H9 (cell line): Measurements from ENCODE around the gene CNBD2. TPM values are rescaled to one million over a fixed set of nuclear protein-coding genes. Genes with fewer than 3 reads are reported as not detected.
"Not testable (repeated sequence)": the region's sequence is repeated elsewhere in the genome, so short reads cannot be mapped to it uniquely, and the experiment has no call there.

Experiments used
- DNase-seq: peaks from one replicate; pipeline ENCODE4 v3.0.0-alpha.2; 2017
- H2AFZ ChIP-seq: one replicate; pipeline ENCODE4 v1.6.1; 2013; ENCODE audit warnings: mild to moderate bottlenecking, low read length, control low read depth, moderate library complexity
- H2AK5ac ChIP-seq: 2 replicates; pipeline ENCODE4 v1.6.1; 2013; ENCODE audit warnings: low read length, control low read depth, mixed read lengths; ENCODE audit not compliant: insufficient read length
- H2BK120ac ChIP-seq: one replicate; pipeline ENCODE4 v1.6.1; 2013; ENCODE audit warnings: low read depth, mild to moderate bottlenecking, low read length, control low read depth, inconsistent platforms; ENCODE audit not compliant: poor library complexity, severe bottlenecking
- H2BK12ac ChIP-seq: 2 replicates; pipeline ENCODE4 v1.6.1; 2013; ENCODE audit warnings: low read length, control low read depth, mixed read lengths, low read depth; ENCODE audit not compliant: insufficient read length
- H2BK15ac ChIP-seq: 2 replicates; pipeline ENCODE4 v1.6.1; 2013; ENCODE audit warnings: low read depth, low read length, control low read depth
- H2BK20ac ChIP-seq: one replicate; pipeline ENCODE4 v1.6.1; 2013; ENCODE audit warnings: low read depth, mild to moderate bottlenecking, low read length, control low read depth, inconsistent platforms; ENCODE audit not compliant: poor library complexity, severe bottlenecking
- H2BK5ac ChIP-seq: 2 replicates; pipeline ENCODE4 v1.6.1; 2013; ENCODE audit warnings: low read length, control low read depth, mixed read lengths; ENCODE audit not compliant: insufficient read length
- H3K14ac ChIP-seq: 2 replicates; pipeline ENCODE4 v1.6.1; 2013; ENCODE audit warnings: low read length, control low read depth; ENCODE audit not compliant: insufficient read depth
- H3K18ac ChIP-seq: 2 replicates; pipeline ENCODE4 v1.6.1; 2013; ENCODE audit warnings: low read depth, mild to moderate bottlenecking, mixed read lengths, low read length, control low read depth; ENCODE audit not compliant: insufficient read length
- H3K23ac ChIP-seq: 2 replicates; pipeline ENCODE4 v1.6.1; 2013; ENCODE audit warnings: low read length, control low read depth, mixed read lengths, low read depth; ENCODE audit not compliant: insufficient read length
- H3K23me2 ChIP-seq: 2 replicates; pipeline ENCODE4 v1.6.1; 2013; ENCODE audit warnings: low read depth, mild to moderate bottlenecking, mixed read lengths, low read length, control low read depth; ENCODE audit not compliant: insufficient read length, poor library complexity, severe bottlenecking
- H3K27ac ChIP-seq: 2 replicates; pipeline ENCODE4 v1.5.1; 2013; ENCODE audit warnings: low read length, control low read depth, mixed read lengths, low read depth; ENCODE audit not compliant: insufficient read length
- H3K27me3 ChIP-seq: 2 replicates; pipeline ENCODE4 v1.6.1; 2013; ENCODE audit warnings: low read length, control low read depth, inconsistent platforms; ENCODE audit not compliant: insufficient read depth
- H3K4ac ChIP-seq: 2 replicates; pipeline ENCODE4 v1.6.1; 2013; ENCODE audit warnings: low read depth, mild to moderate bottlenecking, control low read depth, inconsistent platforms, low read length, moderate library complexity
- H3K4me1 ChIP-seq: 2 replicates; pipeline ENCODE4 v1.6.1; 2013; ENCODE audit warnings: low read length, control low read depth, inconsistent platforms; ENCODE audit not compliant: insufficient read depth
- H3K4me2 ChIP-seq: 2 replicates; pipeline ENCODE4 v1.6.1; 2013; ENCODE audit warnings: low read length, control low read depth, mixed read lengths; ENCODE audit not compliant: insufficient read length, insufficient read depth
- H3K56ac ChIP-seq: 2 replicates; pipeline ENCODE4 v1.6.1; 2013; ENCODE audit warnings: low read depth, mild to moderate bottlenecking, mixed read lengths, low read length, control low read depth; ENCODE audit not compliant: insufficient read length
- H3K79me1 ChIP-seq: 2 replicates; pipeline ENCODE4 v1.6.1; 2013; ENCODE audit warnings: low read depth, mild to moderate bottlenecking, moderate library complexity, low read length, control low read depth, inconsistent platforms; ENCODE audit not compliant: insufficient read depth, poor library complexity, severe bottlenecking
- H3K79me2 ChIP-seq: 2 replicates; pipeline ENCODE4 v1.6.1; 2013; ENCODE audit warnings: low read length, control low read depth, inconsistent platforms; ENCODE audit not compliant: insufficient read depth
- H3K9ac ChIP-seq: 2 replicates; pipeline ENCODE4 v1.6.1; 2013; ENCODE audit warnings: low read length, control low read depth, mixed read lengths; ENCODE audit not compliant: insufficient read length; ENCODE audit errors: extremely low read depth
- H3K9me3 ChIP-seq: one replicate; pipeline ENCODE4 v1.6.1; 2013; ENCODE audit warnings: low read depth, low read length, inconsistent platforms; ENCODE audit not compliant: control insufficient read depth
- H3T11ph ChIP-seq: one replicate; pipeline ENCODE4 v1.6.1; 2013; ENCODE audit warnings: mild to moderate bottlenecking, low read length, control low read depth, inconsistent platforms
- H4K20me1 ChIP-seq: one replicate; pipeline ENCODE4 v1.6.1; 2013; ENCODE audit not compliant: control insufficient read depth, insufficient read length, insufficient read depth
- H4K5ac ChIP-seq: 2 replicates; pipeline ENCODE4 v1.6.1; 2013; ENCODE audit warnings: low read depth, mild to moderate bottlenecking, mixed read lengths, low read length, control low read depth; ENCODE audit not compliant: insufficient read length
- H4K8ac ChIP-seq: replicated peaks from 2 replicates; pipeline ENCODE4 v1.6.1; 2013; ENCODE audit warnings: low read length, control low read depth, mixed read lengths, low read depth; ENCODE audit not compliant: insufficient read length
- H4K91ac ChIP-seq: 2 replicates; pipeline ENCODE4 v1.6.1; 2013; ENCODE audit warnings: low read depth, mild to moderate bottlenecking, moderate library complexity, mixed read lengths, low read length, control low read depth; ENCODE audit not compliant: insufficient read length
- H3K27ac Mint-ChIP-seq, 3 experiments: 2 replicates in 2 of 3; 3 replicates in 1 of 3; pipeline ENCODE4 v1.8.0; 2020 to 2021; ENCODE audit warnings: mixed read lengths in 3 of 3, mild to moderate bottlenecking in 1 of 3, moderate library complexity in 1 of 3
- H3K27me3 Mint-ChIP-seq: 2 replicates; pipeline ENCODE4 v1.8.0; 2021; ENCODE audit warnings: low read depth, mild to moderate bottlenecking, moderate library complexity, mixed read lengths
- H3K36me3 Mint-ChIP-seq, 3 experiments: 2 replicates in 2 of 3; 3 replicates in 1 of 3; pipeline ENCODE4 v1.8.0; 2020 to 2021; ENCODE audit warnings: low read depth in 3 of 3, mixed read lengths in 3 of 3; ENCODE audit not compliant: insufficient read depth in 1 of 3
- H3K4me1 Mint-ChIP-seq, 2 experiments: 2 replicates each; pipeline ENCODE4 v1.8.0; 2020; ENCODE audit warnings: mixed read lengths in 2 of 2
- H3K4me3 Mint-ChIP-seq, 2 experiments: 2 replicates in 1 of 2; 3 replicates in 1 of 2; pipeline ENCODE4 v1.8.0; 2020 to 2021; ENCODE audit warnings: mild to moderate bottlenecking in 2 of 2, mixed read lengths in 2 of 2, moderate library complexity in 1 of 2
- H3K9me3 Mint-ChIP-seq, 2 experiments: 2 replicates in 1 of 2; 3 replicates in 1 of 2; pipeline ENCODE4 v1.8.0; 2020; ENCODE audit warnings: mild to moderate bottlenecking in 2 of 2, mixed read lengths in 2 of 2, moderate library complexity in 1 of 2
- CTCF ChIP-seq: fragments of 200-600 bp; sonication (generic); conservative IDR thresholded peaks from 3 replicates; pipeline ENCODE4 v1.8.0; 2021; ENCODE audit warnings: antibody characterized with exemption, mild to moderate bottlenecking
- WGBS: extraction: QIAGEN DNeasy Blood & Tissue Kit; methylation state at CpG from one replicate; pipeline ENCODE4 v1.1.7; 2013; ENCODE audit warnings: missing lambda C conversion rate, low lambda C conversion rate, mixed read lengths; ENCODE audit not compliant: insufficient read length; ENCODE audit errors: extremely low coverage; 5-methylcytosine and 5-hydroxymethylcytosine counted together
- total RNA-seq: library from RNA; stranded (reverse); gene quantifications from 2 replicates; pipeline ENCODE4 v1.2.1, GENCODE V29; 2021

Gene CNBD2
- total RNA-seq, 1 experiment from 2014 or later = 3.1 TPM

- Histone ChIP-seq H2BK20ac (no peak overlapping the region), H3K9me3 (no peaks in the 10 kb centered on the region)
- peaks cover 9 to 11% of the 10 kb centered on the region in 2 experiments for H3K4me1 Mint-ChIP-seq
Observed at GRCh38 chr20:35956616-35957015, 11.8 kb upstream of the CNBD2 start.

GRCh38 chr20:35959291-35959690 is 9.1 kb upstream of the CNBD2 start:
- H4K5ac ChIP-seq, H3K18ac ChIP-seq, H4K91ac ChIP-seq, H3K4me2 ChIP-seq, H3K9ac ChIP-seq, H3K4ac ChIP-seq, H3K79me1 ChIP-seq, H2AK5ac ChIP-seq, H3K23ac ChIP-seq, H3K56ac ChIP-seq, H3K4me1 ChIP-seq, H2BK20ac ChIP-seq, H2BK120ac ChIP-seq, H2BK5ac ChIP-seq, H3K27me3 ChIP-seq, H3K27ac ChIP-seq, H4K20me1 ChIP-seq, H3K27me3 Mint-ChIP-seq, H3K9me3 ChIP-seq, H3K36me3 Mint-ChIP-seq, H3K4me1 Mint-ChIP-seq, H3T11ph ChIP-seq, H3K23me2 ChIP-seq, H2BK12ac ChIP-seq, H3K9me3 Mint-ChIP-seq, H3K27ac Mint-ChIP-seq, H4K8ac ChIP-seq, DNase-seq, H3K14ac ChIP-seq, H2AFZ ChIP-seq, H3K4me3 Mint-ChIP-seq, H2BK15ac ChIP-seq, H3K79me2 ChIP-seq: not testable (repeated sequence)
- WGBS = no CpG with 5 or more reads among the region's 6 CpGs

More at GRCh38 chr20:35956616-35957015, 11.8 kb upstream of the CNBD2 start:
- Histone ChIP-seq H3K9ac (no peak overlapping the region), H4K91ac (no peak overlapping the region), H3K18ac (no peak overlapping the region), H2AK5ac (no peak overlapping the region), H3K4me2 (no peak overlapping the region), H4K8ac (no peak overlapping the region), H3K79me1 (no peaks in the 10 kb centered on the region), H3K4me1 (no peaks in the 10 kb centered on the region), H2AFZ (no peak overlapping the region), H3K56ac (no peak overlapping the region), H3K27ac (no peak overlapping the region), H4K5ac (no peak overlapping the region), H4K20me1 (no peaks in the 10 kb centered on the region), H2BK5ac (no peak overlapping the region), H2BK120ac (no peak overlapping the region), H3K23ac (no peak overlapping the region), H3K23me2 (peaks cover 12% of the 10 kb centered on the region), H3K79me2 (0 out of 2 replicates have a peak, but pooled peaks cover 2% of the 10 kb centered on the region), H2BK15ac (no peak overlapping the region), H2BK12ac (no peak overlapping the region), H3K14ac (no peak overlapping the region), H3K27me3 (0 out of 2 replicates have a peak, but pooled peaks cover 1% of the 10 kb centered on the region), H3K4ac (no peak overlapping the region), H3T11ph (no peak overlapping the region)
- Mint-ChIP-seq H3K4me3 (no peak overlapping the region; a peak in 1 of 5 replicates), H3K27ac (no peak overlapping the region), H3K27me3 (peaks cover 8% of the 10 kb centered on the region), H3K9me3 (no peaks in the 10 kb centered on the region), H3K36me3 (no peaks in the 10 kb centered on the region)
- no peak for DNase-seq
- TF ChIP-seq CTCF = no peak
